BJ (cell line): Measurements from ENCODE around the gene HNRNPU. TPM values are rescaled to one million over a fixed set of nuclear protein-coding genes. Genes with fewer than 3 reads are reported as not detected.

Experiments used
- CTCF ChIA-PET: fragments of 350-600 bp; formaldehyde crosslinking; extraction: SDS; loops from one replicate; lab custom pipeline; 2021; ENCODE audit warnings: antibody characterized with exemption, inconsistent platforms; lab: Yijun Ruan, JAX
- POLR2A ChIA-PET: fragments of 300-600 bp; sonication (Branson Sonifier 250); formaldehyde crosslinking; extraction: SDS; loops from one replicate; lab custom pipeline; 2021; ENCODE audit warnings: antibody characterized with exemption; lab: Charles Lee
- DNase-seq: peaks from one replicate; pipeline ENCODE4 v3.0.0-alpha.2; 2011; ENCODE audit warnings: low read depth
- H3K27me3 ChIP-seq: 2 replicates; pipeline ENCODE4 v1.6.0; 2011; ENCODE audit warnings: low read length; ENCODE audit not compliant: control insufficient read depth, insufficient read depth
- H3K36me3 ChIP-seq: 2 replicates; pipeline ENCODE4 v1.5.1; 2011; ENCODE audit warnings: low read length; ENCODE audit not compliant: control insufficient read depth, insufficient read depth
- H3K4me3 ChIP-seq: 2 replicates; pipeline ENCODE4 v1.5.1; 2011; ENCODE audit warnings: low read depth, mild to moderate bottlenecking, control low read depth, low read length
- CTCF ChIP-seq: IDR thresholded peaks from 2 replicates; pipeline ENCODE4 v1.5.1; 2011; ENCODE audit warnings: low read depth, mild to moderate bottlenecking, control low read depth, inconsistent platforms, low read length, moderate library complexity; ENCODE audit not compliant: insufficient read depth
- polyA plus RNA-seq: library from polyadenylated mRNA; depleted of rRNA; stranded (reverse); fragments of >200 nt; gene quantifications from 2 replicates; pipeline ENCODE4 v1.2.3, GENCODE V29; 2011

Gene HNRNPU
- polyA plus RNA-seq, 1 experiment = 72.8 TPM

- Histone ChIP-seq H3K4me3 (no peak overlapping the region), H3K36me3 (no peaks in the 10 kb centered on the region), H3K27me3 (no peaks in the 10 kb centered on the region)
- TF ChIP-seq CTCF = no peak
- ChIA-PET POLR2A (no interaction called here), CTCF (interaction anchor here (1.3 to 1.6 kb wide), 2 partner anchors 30 to 216 kb away, joined by 4 to 6 read pairs; no protein-coding TSS in a partner anchor)
- DNase-seq = peak; percentile 10
Measured at GRCh38 chr1:244826712-244827111, 37.6 kb downstream of the HNRNPU start.

- no peaks in the 10 kb centered on the region for H3K27me3 ChIP-seq
- DNase-seq = no peak
- ChIA-PET POLR2A (no interaction called here), CTCF (interaction anchor here (0.7 kb wide), 1 partner anchor 26 kb away, joined by 3 read pairs; no protein-coding TSS in a partner anchor)
- TF ChIP-seq CTCF = no peak
- H3K36me3 ChIP-seq = no peaks in the 10 kb centered on the region
- no peak overlapping the region for H3K4me3 ChIP-seq
Measured at GRCh38 chr1:244822878-244823277, 41.5 kb downstream of the HNRNPU start.

- no peak for DNase-seq
- TF ChIP-seq CTCF = no peak
- H3K27me3 ChIP-seq = no peaks in the 10 kb centered on the region; the same call in none of the 2 replicates
- ChIA-PET POLR2A (no interaction called here), CTCF (no interaction called here)
- H3K4me3 ChIP-seq = no peak overlapping the region
- H3K36me3 ChIP-seq = no peaks in the 10 kb centered on the region
Measured at GRCh38 chr1:244821134-244821533, 43.2 kb downstream of the HNRNPU start.

GRCh38 chr1:244820131-244820530 is 44.2 kb downstream of the HNRNPU start:
- ChIA-PET POLR2A (no interaction called here), CTCF (no interaction called here)
- Histone ChIP-seq H3K36me3 (no peaks in the 10 kb centered on the region), H3K27me3 (no peaks in the 10 kb centered on the region; the same call in none of the 2 replicates), H3K4me3 (no peak overlapping the region)
- no peak for TF ChIP-seq CTCF
- no peak for DNase-seq

GRCh38 chr1:244817415-244817894 is 46.9 kb downstream of the HNRNPU start:
- Histone ChIP-seq H3K4me3 (no peak overlapping the region), H3K27me3 (peaks cover 5% of the 10 kb centered on the region), H3K36me3 (no peaks in the 10 kb centered on the region)
- TF ChIP-seq CTCF = no peak
- CTCF ChIA-PET = no interaction called here
- no peak for DNase-seq
- POLR2A ChIA-PET = interaction anchor here (0.6 kb wide), 1 partner anchor 843 kb away, joined by 6 read pairs; no protein-coding TSS in a partner anchor
